Adipocyte (in vitro differentiated cells): Measurements from ENCODE around the gene LRMDA.

Source experiments
- DNase-seq: peaks from one replicate; pipeline ENCODE4 v3.0.0-alpha.2; 2015; ENCODE audit warnings: low read depth
- H3K27me3 ChIP-seq: replicated peaks from 2 replicates; pipeline ENCODE4 v1.7.0; 2013; ENCODE audit warnings: mild to moderate bottlenecking, low read length, moderate library complexity; ENCODE audit not compliant: control insufficient read depth, insufficient read depth
- H3K36me3 ChIP-seq: 2 replicates; pipeline ENCODE4 v1.7.0; 2013; ENCODE audit warnings: low read length, mild to moderate bottlenecking, moderate library complexity; ENCODE audit not compliant: control insufficient read depth, insufficient read depth, severe bottlenecking
- H3K4me1 ChIP-seq: 2 replicates; pipeline ENCODE4 v1.7.0; 2013; ENCODE audit warnings: mild to moderate bottlenecking, low read length, moderate library complexity; ENCODE audit not compliant: control insufficient read depth, insufficient read depth
- H3K4me3 ChIP-seq: 2 replicates; pipeline ENCODE4 v1.7.0; 2013; ENCODE audit warnings: mild to moderate bottlenecking, low read length, moderate library complexity
- H3K9ac ChIP-seq: 2 replicates; pipeline ENCODE4 v1.7.0; 2013; ENCODE audit warnings: mild to moderate bottlenecking, low read length, moderate library complexity
- H3K9me3 ChIP-seq: 2 replicates; pipeline ENCODE4 v1.7.0; 2013; ENCODE audit warnings: mild to moderate bottlenecking, low read length, moderate library complexity; ENCODE audit not compliant: control insufficient read depth

Gene LRMDA

GRCh38 chr10:75905490-75905889 lies 474.1 kb downstream of the LRMDA start:
- Histone ChIP-seq H3K27me3 (no peaks in the 10 kb centered on the region), H3K9ac (no peak overlapping the region), H3K4me3 (no peak overlapping the region), H3K36me3 (no peaks in the 10 kb centered on the region), H3K4me1 (no peaks in the 10 kb centered on the region), H3K9me3 (no peaks in the 10 kb centered on the region)
- DNase-seq, result no peak

GRCh38 chr10:75910032-75910431 lies 478.6 kb downstream of the LRMDA start:
- peak; percentile 51 for DNase-seq
- H3K4me1 ChIP-seq, result no peaks in the 10 kb centered on the region
- H3K9ac ChIP-seq, result no peak overlapping the region
- no peaks in the 10 kb centered on the region for H3K27me3 ChIP-seq
- no peaks in the 10 kb centered on the region for H3K9me3 ChIP-seq
- H3K36me3 ChIP-seq, result no peaks in the 10 kb centered on the region
- H3K4me3 ChIP-seq, result no peak overlapping the region

DNA sequence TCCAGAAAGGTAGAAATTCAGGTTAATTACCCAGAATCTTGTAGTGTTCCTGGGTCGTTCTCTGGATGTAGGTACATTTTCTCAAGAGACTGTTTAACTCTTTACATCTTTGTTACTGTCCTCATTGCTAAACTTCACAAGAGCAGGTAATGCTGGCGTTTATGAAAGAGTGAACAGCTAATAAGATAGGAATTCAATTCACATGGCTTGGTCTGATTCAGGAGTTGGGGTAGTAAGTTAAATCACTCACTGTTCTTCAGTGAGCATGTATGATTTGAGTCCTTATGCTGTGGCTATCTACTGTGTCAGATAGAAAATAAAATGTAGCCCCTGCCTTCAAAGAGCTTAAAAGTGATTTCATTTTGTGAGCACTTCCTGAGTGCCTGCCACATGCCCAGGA lies 480.0 kb downstream of the LRMDA start:
- Histone ChIP-seq H3K4me3 (no peak overlapping the region), H3K36me3 (no peaks in the 10 kb centered on the region), H3K27me3 (no peaks in the 10 kb centered on the region), H3K9me3 (no peaks in the 10 kb centered on the region), H3K9ac (no peak overlapping the region), H3K4me1 (no peaks in the 10 kb centered on the region)
- no peak for DNase-seq

- DNase-seq, result no peak
- H3K36me3 ChIP-seq, result no peaks in the 10 kb centered on the region
Observed at GRCh38 chr10:75916906-75917305, 485.5 kb downstream of the LRMDA start.

GRCh38 chr10:75919913-75920312 lies 488.5 kb downstream of the LRMDA start:
- peaks cover 17% of the 10 kb centered on the region for H3K4me1 ChIP-seq
- no peak overlapping the region for H3K4me3 ChIP-seq
- H3K9me3 ChIP-seq, result no peaks in the 10 kb centered on the region
- H3K27me3 ChIP-seq, result no peaks in the 10 kb centered on the region
- H3K36me3 ChIP-seq, result no peaks in the 10 kb centered on the region
- peak overlapping the region; percentile 21 for H3K9ac ChIP-seq
- no peak for DNase-seq

More at GRCh38 chr10:75916906-75917305, 485.5 kb downstream of the LRMDA start:
- H3K9ac ChIP-seq, result no peak overlapping the region
- no peaks in the 10 kb centered on the region for H3K9me3 ChIP-seq
- no peaks in the 10 kb centered on the region for H3K27me3 ChIP-seq
- H3K4me3 ChIP-seq, result no peak overlapping the region
- H3K4me1 ChIP-seq, result peaks cover 17% of the 10 kb centered on the region

- Histone ChIP-seq H3K9ac (no peak overlapping the region), H3K4me3 (no peak overlapping the region), H3K9me3 (no peaks in the 10 kb centered on the region), H3K36me3 (no peaks in the 10 kb centered on the region), H3K27me3 (no peaks in the 10 kb centered on the region), H3K4me1 (peaks cover 17% of the 10 kb centered on the region)
- DNase-seq, result no peak
Observed at GRCh38 chr10:75922435-75922834, 491.0 kb downstream of the LRMDA start.

DNA sequence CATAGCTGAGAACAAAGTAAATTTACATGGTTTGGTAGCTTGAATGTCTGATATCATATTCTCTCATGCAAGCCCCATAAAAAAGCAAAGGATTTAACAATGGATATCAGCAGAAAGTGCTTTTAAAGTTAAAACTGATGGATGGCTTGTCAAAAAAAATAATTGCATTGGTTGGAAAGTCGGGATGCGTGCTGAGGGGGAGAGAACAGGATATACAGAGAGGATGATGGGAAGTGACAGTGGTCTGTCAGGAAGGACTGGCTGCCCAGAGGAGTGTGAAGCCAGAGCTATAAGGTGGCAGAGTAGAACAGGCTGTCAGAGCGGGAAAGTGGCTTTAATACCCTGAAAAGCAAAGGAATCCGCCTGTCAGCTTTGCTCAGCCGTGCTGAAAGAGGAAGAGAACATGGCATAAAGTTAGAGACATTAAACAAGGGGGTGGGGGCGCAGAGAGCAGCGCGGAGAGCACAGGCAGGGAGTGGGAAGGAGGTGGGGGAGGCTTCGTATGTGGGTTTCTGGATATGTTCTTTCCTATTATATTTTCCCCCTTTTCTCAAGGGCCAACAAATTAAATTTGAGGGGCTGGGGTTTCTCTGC lies 493.0 kb downstream of the LRMDA start:
- Histone ChIP-seq H3K36me3 (no peaks in the 10 kb centered on the region), H3K4me1 (peaks cover 18% of the 10 kb centered on the region), H3K9ac (no peak overlapping the region), H3K27me3 (no peaks in the 10 kb centered on the region), H3K4me3 (no peak overlapping the region), H3K9me3 (no peaks in the 10 kb centered on the region)
- no peak for DNase-seq

DNA sequence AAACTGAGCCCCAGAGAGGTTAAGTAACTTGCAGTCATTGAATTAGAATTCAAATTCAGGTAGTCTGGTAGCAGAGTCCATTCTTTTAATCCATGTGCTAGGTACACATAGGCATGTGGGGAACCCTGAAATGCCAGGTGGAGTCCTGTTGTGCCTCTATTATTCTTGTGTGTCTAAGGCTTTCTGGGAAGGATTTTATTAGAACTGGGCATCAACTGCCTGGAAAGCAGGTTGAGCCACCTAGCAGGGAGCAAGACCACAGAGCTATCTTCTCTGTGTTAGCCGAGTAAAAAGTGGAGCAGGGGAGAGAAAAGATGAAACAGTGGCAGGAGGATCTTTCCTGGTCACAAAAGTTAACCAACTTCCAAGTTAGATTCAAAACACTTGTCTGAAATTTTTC lies 494.6 kb downstream of the LRMDA start:
- Histone ChIP-seq H3K9ac (no peak overlapping the region), H3K4me3 (no peak overlapping the region), H3K27me3 (no peaks in the 10 kb centered on the region), H3K9me3 (no peaks in the 10 kb centered on the region), H3K36me3 (no peaks in the 10 kb centered on the region), H3K4me1 (peaks cover 9% of the 10 kb centered on the region)
- no peak for DNase-seq

DNA sequence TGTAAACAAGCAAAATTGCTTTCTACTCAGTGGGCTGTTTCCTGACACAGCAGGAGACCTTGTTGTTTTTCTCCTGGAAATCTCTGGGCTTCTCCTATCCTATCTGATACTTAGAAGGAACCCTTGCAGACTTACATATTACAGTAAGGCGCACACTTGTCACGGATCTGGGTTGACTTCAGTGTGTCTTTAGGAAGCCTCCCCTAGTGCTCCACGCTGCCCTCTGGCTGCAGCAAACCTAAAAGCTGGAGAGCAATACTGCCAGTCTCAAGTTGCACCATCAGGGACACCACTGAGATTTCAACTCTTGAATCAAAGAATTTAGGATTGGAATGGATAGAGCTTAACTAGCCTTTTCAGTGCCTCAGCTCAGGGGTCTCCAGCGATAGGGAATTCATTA lies 495.3 kb downstream of the LRMDA start:
- H3K4me1 ChIP-seq, result peaks cover 9% of the 10 kb centered on the region
- no peak overlapping the region for H3K4me3 ChIP-seq
- no peaks in the 10 kb centered on the region for H3K9me3 ChIP-seq
- DNase-seq, result peak; percentile 36
- no peaks in the 10 kb centered on the region for H3K36me3 ChIP-seq
- H3K27me3 ChIP-seq, result no peaks in the 10 kb centered on the region
- H3K9ac ChIP-seq, result no peak overlapping the region

GRCh38 chr10:75928231-75928630 lies 496.8 kb downstream of the LRMDA start:
- H3K9ac ChIP-seq, result no peak overlapping the region
- H3K9me3 ChIP-seq, result no peaks in the 10 kb centered on the region
- H3K4me1 ChIP-seq, result peaks cover 9% of the 10 kb centered on the region
- no peaks in the 10 kb centered on the region for H3K36me3 ChIP-seq
- no peak overlapping the region for H3K4me3 ChIP-seq
- H3K27me3 ChIP-seq, result no peaks in the 10 kb centered on the region
- DNase-seq, result no peak

DNA sequence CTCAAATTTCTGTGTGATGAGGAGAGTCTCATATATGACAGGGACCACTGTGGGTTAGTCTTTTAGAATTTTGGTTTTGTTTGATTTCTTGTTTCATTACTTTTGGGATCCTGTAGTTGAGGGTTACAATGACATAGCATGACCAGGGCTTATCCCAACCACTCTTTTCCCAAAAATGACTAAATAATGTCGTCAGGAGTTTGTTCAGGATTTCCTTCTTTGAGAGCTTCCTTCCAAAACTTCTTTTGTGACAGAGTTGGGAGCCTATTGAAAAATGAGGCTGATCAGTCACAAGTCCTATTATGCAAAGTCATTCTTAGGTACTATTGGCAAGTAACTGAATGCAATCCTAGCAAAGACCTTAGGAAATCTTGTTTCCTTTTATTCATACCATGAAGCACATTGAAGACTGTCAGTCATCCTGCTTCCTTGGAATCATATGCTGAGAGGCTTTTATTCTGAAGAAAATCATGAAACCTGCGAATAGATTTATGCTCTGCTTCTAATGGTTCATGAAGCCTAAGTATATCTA lies 498.3 kb downstream of the LRMDA start:
- no peaks in the 10 kb centered on the region for H3K36me3 ChIP-seq
- no peak overlapping the region for H3K4me3 ChIP-seq
- H3K9me3 ChIP-seq, result no peaks in the 10 kb centered on the region
- H3K27me3 ChIP-seq, result no peaks in the 10 kb centered on the region
- H3K4me1 ChIP-seq, result peaks cover 9% of the 10 kb centered on the region
- no peak for DNase-seq
- H3K9ac ChIP-seq, result no peak overlapping the region

DNA sequence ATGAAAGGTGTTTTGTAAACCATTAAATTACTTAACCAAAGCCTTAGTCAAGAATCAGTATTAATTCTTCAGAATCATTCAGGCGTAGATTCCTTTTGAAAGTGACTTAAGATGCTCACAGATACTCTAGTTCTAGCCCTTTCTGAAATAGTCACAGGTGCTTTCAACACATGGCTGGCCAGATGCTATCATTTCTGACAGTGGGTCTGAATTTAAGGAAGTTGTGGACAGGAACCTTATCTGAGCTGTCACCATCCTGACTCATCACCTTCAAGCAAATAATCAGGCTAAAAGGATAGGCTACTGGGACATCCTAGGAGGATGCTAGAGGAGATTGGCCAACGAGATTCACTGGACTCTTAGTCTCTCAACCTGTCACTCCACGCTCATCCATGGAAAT lies 501.5 kb downstream of the LRMDA start:
- Histone ChIP-seq H3K4me3 (no peak overlapping the region), H3K9ac (no peak overlapping the region), H3K36me3 (no peaks in the 10 kb centered on the region), H3K27me3 (no peaks in the 10 kb centered on the region), H3K9me3 (no peaks in the 10 kb centered on the region), H3K4me1 (peaks cover 18% of the 10 kb centered on the region)
- DNase-seq, result no peak
